H1 (cell line): ENCODE measurements around the gene STARD7. TPM values are rescaled to one million over a fixed set of nuclear protein-coding genes. Genes with fewer than 3 reads are reported as not detected.

Experiments used
- ATF3 ChIP-seq: IDR thresholded peaks from 2 replicates; pipeline ENCODE4 v1.6.1; 2011; ENCODE audit warnings: low read depth, mild to moderate bottlenecking, low read length; ENCODE audit not compliant: insufficient read depth
- CBX5 ChIP-seq: fragments of 300-800, 300-1000 bp; sonication (generic); IDR thresholded peaks from 2 replicates; pipeline ENCODE4 v1.7.1; 2016; ENCODE audit warnings: antibody characterized with exemption, low read length, low read depth
- CHD7 ChIP-seq: fragments of 300-600 bp; sonication (generic); IDR thresholded peaks from 2 replicates; pipeline ENCODE4 v1.7.1; 2012; ENCODE audit warnings: low read length, moderate library complexity, mild to moderate bottlenecking, inconsistent platforms; ENCODE audit not compliant: insufficient replicate concordance
- EP300 ChIP-seq, 2 experiments: IDR thresholded peaks; 1 replicate in 1 of 2; 2 replicates in 1 of 2; pipeline ENCODE4 v1.6.1; 2011 to 2012; ENCODE audit warnings: low read depth in 2 of 2, low read length in 2 of 2, mild to moderate bottlenecking in 2 of 2, borderline replicate concordance in 1 of 2, inconsistent platforms in 1 of 2, moderate library complexity in 1 of 2
- HDAC2 ChIP-seq, 2 experiments: fragments of 300-600 bp in 1 of 2; sonication (generic) in 1 of 2; IDR thresholded peaks; 2 replicates each; pipeline ENCODE4 v1.6.1; 2011 to 2012; ENCODE audit warnings: low read depth in 2 of 2, low read length in 2 of 2, mild to moderate bottlenecking in 2 of 2, moderate library complexity in 2 of 2, borderline replicate concordance in 1 of 2, inconsistent platforms in 1 of 2
- KDM5A ChIP-seq: fragments of 200-600 bp; IDR thresholded peaks from 2 replicates; pipeline ENCODE4 v1.7.1; 2012; ENCODE audit warnings: mild to moderate bottlenecking, low read length, inconsistent platforms, mixed read lengths
- MAFK ChIP-seq: IDR thresholded peaks from 2 replicates; pipeline ENCODE4 v1.6.1; 2012; ENCODE audit warnings: low read depth, mild to moderate bottlenecking, improper control_type of control experiment, low read length
- polyA plus RNA-seq, 7 experiments: library from polyadenylated mRNA; depleted of rRNA in 3 of 7; stranded (reverse) in 5 of 7; unstranded in 2 of 7; fragments of >200 nt in 5 of 7; fragments of 200-250 nt in 2 of 7; gene quantifications; 1 replicate in 5 of 7; 2 replicates in 1 of 7; 4 replicates in 1 of 7; pipeline versions ENCODE4 v1.2.1 to v1.2.3, GENCODE V29; 2011 to 2013; ENCODE audit warnings: missing spikeins in 2 of 7, mixed read lengths in 2 of 7
- total RNA-seq: library from RNA; stranded (reverse); fragmentation: NEBNext Ultra II Directional; extraction: Animal tissue kit (Norgen Biotek cat#: 25700); gene quantifications from 2 replicates; pipeline ENCODE4 v1.2.1, GENCODE V29; 2021

The STARD7 gene
- total and polyA plus RNA-seq, 2 of the 8 experiments (the other 6 are each of a cell fraction or from before 2014, with no cell fraction given) = 89.1 to 200 TPM

DNA sequence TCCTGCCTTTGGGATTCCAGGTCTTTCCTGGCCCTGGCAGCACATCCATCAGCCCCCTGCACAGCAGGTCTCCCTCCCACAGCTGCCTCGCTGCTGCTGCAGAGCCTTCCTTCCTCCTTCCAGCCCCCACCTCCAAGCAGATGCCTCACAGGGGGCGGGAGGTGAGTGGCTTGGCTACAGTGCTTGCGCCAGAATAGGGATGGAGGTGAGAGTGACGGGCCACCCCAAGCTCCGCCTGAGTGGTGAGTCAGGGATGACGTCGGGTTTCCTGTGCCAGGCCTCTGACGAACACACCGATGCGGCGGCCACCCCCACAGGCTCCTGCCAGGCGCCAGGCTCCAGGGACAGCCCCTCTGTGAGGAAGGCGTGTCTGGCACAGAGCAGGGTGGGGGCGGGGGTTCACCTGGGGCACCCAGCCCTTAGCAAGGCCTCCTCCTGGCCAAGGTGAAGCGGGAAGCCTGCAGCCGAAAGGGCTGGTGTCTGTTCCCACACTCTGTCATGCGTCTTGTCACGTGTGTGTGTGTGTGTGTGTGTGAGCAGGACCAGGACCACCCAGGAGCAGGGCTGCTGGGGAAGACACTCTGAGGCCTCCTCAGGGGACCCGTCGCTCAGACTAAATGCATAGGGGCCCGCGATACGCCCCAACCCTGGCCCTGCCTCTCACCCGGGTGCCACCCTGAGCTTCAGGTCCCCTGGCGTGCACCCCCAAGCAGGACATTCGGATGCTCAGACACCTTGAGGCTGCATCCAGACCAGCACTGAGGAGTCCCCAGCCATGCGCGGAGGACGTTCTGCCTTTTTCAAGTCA lies 60.0 kb downstream of the STARD7 start (continued):
- TF ChIP-seq CHD7 = no peak
- TF ChIP-seq HDAC2 (IDR thresholded peaks at IDR 0.05; ENCODE audit: borderline replicate concordance in 1 of 2, low read depth in 2 of 2, low read length in 2 of 2) = no peak
- TF ChIP-seq MAFK = no peak
- 0 out of 2 replicates have a peak, but pooled peaks have one; percentile 52 for TF ChIP-seq ATF3
- no peak for TF ChIP-seq CBX5
- TF ChIP-seq EP300 (IDR thresholded peaks at IDR 0.05; ENCODE audit: borderline replicate concordance in 1 of 2, low read depth in 2 of 2, low read length in 2 of 2) = peak in 1 of 2 experiments; percentile 38; a peak in 1 of 3 replicates
- TF ChIP-seq KDM5A = no peak
